Keratinocyte (primary cell): ENCODE data around the gene GEMIN5. TPM values are rescaled to one million over a fixed set of nuclear protein-coding genes. Genes with fewer than 3 reads are reported as not detected.

Experiments used
- DNase-seq: peaks from one replicate; pipeline ENCODE4 v3.0.0-alpha.2; 2011; ENCODE audit warnings: low read depth, missing footprints, low spot score
- FAIRE-seq: peaks from 2 replicates; lab custom pipeline; 2011; peaks lifted over from hg19 to GRCh38; lab: Jason Lieb, UNC
- H2AFZ ChIP-seq: 2 replicates; pipeline ENCODE4 v1.6.0; 2012; ENCODE audit warnings: low read length, control low read depth, inconsistent platforms; ENCODE audit not compliant: control insufficient read depth
- H3K27ac ChIP-seq: 2 replicates; pipeline ENCODE4 v1.5.1; 2011; ENCODE audit warnings: low read length; ENCODE audit not compliant: control insufficient read depth, insufficient read depth
- H3K27me3 ChIP-seq: 3 replicates; pipeline ENCODE4 v1.6.0; 2011; ENCODE audit warnings: low read length; ENCODE audit not compliant: control insufficient read depth, insufficient read depth; ENCODE audit errors: extremely low read depth
- H3K36me3 ChIP-seq, 2 experiments: 2 replicates in 1 of 2; 3 replicates in 1 of 2; pipeline ENCODE4 v1.5.1; 2011; ENCODE audit warnings: low read length in 2 of 2, mild to moderate bottlenecking in 1 of 2; ENCODE audit not compliant: control insufficient read depth in 2 of 2, insufficient read depth in 2 of 2; ENCODE audit errors: extremely low read depth in 1 of 2
- H3K4me1 ChIP-seq: 3 replicates; pipeline ENCODE4 v1.5.1; 2011; ENCODE audit warnings: low read length; ENCODE audit not compliant: control insufficient read depth, insufficient read depth; ENCODE audit errors: extremely low read depth
- H3K4me2 ChIP-seq: 3 replicates; pipeline ENCODE4 v1.6.0; 2011; ENCODE audit warnings: low read depth, low read length; ENCODE audit not compliant: control insufficient read depth, insufficient read depth; ENCODE audit errors: extremely low read depth
- H3K4me3 ChIP-seq, 3 experiments: fragments of 200-600 bp in 1 of 3; sonication (generic) in 1 of 3; 2 replicates in 2 of 3; 3 replicates in 1 of 3; pipeline ENCODE4 v1.5.1; 2011 to 2016; ENCODE audit warnings: low read length in 3 of 3, mild to moderate bottlenecking in 3 of 3, control low read depth in 2 of 3, inconsistent platforms in 1 of 3, low read depth in 1 of 3, mixed read lengths in 1 of 3, mixed run types in 1 of 3, moderate library complexity in 1 of 3; ENCODE audit not compliant: control insufficient read depth in 2 of 3, insufficient read depth in 2 of 3; ENCODE audit errors: extremely low read depth in 1 of 3
- H3K79me2 ChIP-seq: 2 replicates; pipeline ENCODE4 v1.6.0; 2012; ENCODE audit warnings: low read length; ENCODE audit not compliant: control insufficient read depth, insufficient read depth
- H3K9ac ChIP-seq: 3 replicates; pipeline ENCODE4 v1.6.0; 2011; ENCODE audit warnings: low read length; ENCODE audit not compliant: control insufficient read depth, insufficient read depth; ENCODE audit errors: extremely low read depth
- H3K9me1 ChIP-seq: 3 replicates; pipeline ENCODE4 v1.6.0; 2011; ENCODE audit warnings: low read length; ENCODE audit not compliant: control insufficient read depth, insufficient read depth; ENCODE audit errors: extremely low read depth
- H3K9me3 ChIP-seq: 2 replicates; pipeline ENCODE4 v1.5.1; 2012; ENCODE audit warnings: low read depth, low read length; ENCODE audit not compliant: control insufficient read depth
- H4K20me1 ChIP-seq: 3 replicates; pipeline ENCODE4 v1.6.0; 2011; ENCODE audit warnings: low read length; ENCODE audit not compliant: control insufficient read depth, insufficient read depth; ENCODE audit errors: extremely low read depth
- EZH2 ChIP-seq: IDR thresholded peaks from one replicate; pipeline ENCODE4 v1.6.1; 2012; ENCODE audit warnings: inconsistent platforms, mild to moderate bottlenecking, low read length, moderate library complexity
- dilution Hi-C: fragments of 300-500 bp; cut with MboI; formaldehyde crosslinking; loops from one replicate; pipeline ENCODE4 v1.7.0; 2020; ENCODE audit warnings: low sequenced_read_pairs; ENCODE audit not compliant: extremely low pct_ligation_motif_present
- polyA plus RNA-seq, 5 experiments: library from polyadenylated mRNA; depleted of rRNA in 3 of 5; stranded (reverse) in 3 of 5; stranded (forward) in 1 of 5; unstranded in 1 of 5; fragments of >200 nt; gene quantifications; 1 replicate in 1 of 5; 2 replicates in 3 of 5; 3 replicates in 1 of 5; pipeline versions ENCODE4 v1.2.1 to v1.2.3, GENCODE V29; 2011 to 2012; ENCODE audit warnings: missing spikeins in 2 of 5, low read depth in 1 of 5, low replicate concordance in 1 of 5
- TF ChIP-seq, protein P1 (sequence below), 3 experiments: IDR thresholded peaks in 1 of 3; conservative IDR thresholded peaks in 1 of 3; optimal IDR thresholded peaks in 1 of 3; 2 replicates in 2 of 3; 3 replicates in 1 of 3; pipeline versions ENCODE3 to v1.5.1; 2011; ENCODE audit warnings: low read length in 3 of 3, mild to moderate bottlenecking in 3 of 3, moderate library complexity in 2 of 3, control low read depth in 1 of 3, inconsistent platforms in 1 of 3; ENCODE audit not compliant: insufficient read depth in 2 of 3; ENCODE audit errors: extremely low read depth in 1 of 3

GEMIN5 gene
- polyA plus RNA-seq, 1 donor (not counting 4 experiments of a cell fraction or from before 2014, with no cell fraction given): 12.5 TPM

DNA sequence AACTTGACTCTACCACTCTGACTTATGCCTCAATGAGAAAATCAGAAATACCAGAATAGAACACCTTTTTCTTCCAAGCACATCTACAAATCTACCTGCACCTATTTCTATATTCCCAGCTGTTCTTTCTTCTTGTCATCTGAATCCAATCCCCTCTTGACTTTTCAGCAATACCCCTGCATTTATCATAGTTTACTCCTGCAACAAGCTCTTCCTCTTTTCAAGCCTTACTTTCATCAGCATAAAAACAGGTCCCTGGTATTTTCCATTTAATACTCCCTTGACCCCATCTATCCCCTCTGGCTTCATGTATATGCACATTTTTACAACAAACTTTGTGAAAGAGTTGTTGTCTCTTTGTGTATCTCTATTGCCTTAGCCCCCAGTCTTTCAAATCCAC, 3.1 kb downstream of the GEMIN5 start:
- DNase-seq (no peak), FAIRE-seq (no peak)
- H3K4me3 ChIP-seq: no peak overlapping the region
- H4K20me1 ChIP-seq: no peaks in the 10 kb centered on the region
- peaks cover 3 to 10% of the 10 kb centered on the region in 2 experiments for H3K36me3 ChIP-seq
- no peak overlapping the region for H3K27ac ChIP-seq
- H3K9ac ChIP-seq: no peak overlapping the region
- TF ChIP-seq, protein P1, sequence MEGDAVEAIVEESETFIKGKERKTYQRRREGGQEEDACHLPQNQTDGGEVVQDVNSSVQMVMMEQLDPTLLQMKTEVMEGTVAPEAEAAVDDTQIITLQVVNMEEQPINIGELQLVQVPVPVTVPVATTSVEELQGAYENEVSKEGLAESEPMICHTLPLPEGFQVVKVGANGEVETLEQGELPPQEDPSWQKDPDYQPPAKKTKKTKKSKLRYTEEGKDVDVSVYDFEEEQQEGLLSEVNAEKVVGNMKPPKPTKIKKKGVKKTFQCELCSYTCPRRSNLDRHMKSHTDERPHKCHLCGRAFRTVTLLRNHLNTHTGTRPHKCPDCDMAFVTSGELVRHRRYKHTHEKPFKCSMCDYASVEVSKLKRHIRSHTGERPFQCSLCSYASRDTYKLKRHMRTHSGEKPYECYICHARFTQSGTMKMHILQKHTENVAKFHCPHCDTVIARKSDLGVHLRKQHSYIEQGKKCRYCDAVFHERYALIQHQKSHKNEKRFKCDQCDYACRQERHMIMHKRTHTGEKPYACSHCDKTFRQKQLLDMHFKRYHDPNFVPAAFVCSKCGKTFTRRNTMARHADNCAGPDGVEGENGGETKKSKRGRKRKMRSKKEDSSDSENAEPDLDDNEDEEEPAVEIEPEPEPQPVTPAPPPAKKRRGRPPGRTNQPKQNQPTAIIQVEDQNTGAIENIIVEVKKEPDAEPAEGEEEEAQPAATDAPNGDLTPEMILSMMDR (optimal IDR thresholded peaks at IDR 0.05 in 1 of 3, IDR thresholded peaks at IDR 0.05 in 1 of 3, conservative IDR thresholded peaks at IDR 0.05 in 1 of 3; ENCODE audit: extremely low read depth in 1 of 3, insufficient read depth in 2 of 3, low read length in 3 of 3): no peak
- TF ChIP-seq EZH2: no peak
- no peaks in the 10 kb centered on the region for H3K9me1 ChIP-seq
- H3K4me2 ChIP-seq: no peak overlapping the region
- no peaks in the 10 kb centered on the region for H3K27me3 ChIP-seq
- dilution Hi-C loops: no loop called here
- peaks cover 31% of the 10 kb centered on the region for H3K79me2 ChIP-seq
- no peaks in the 10 kb centered on the region for H3K9me3 ChIP-seq
- no peak overlapping the region for H2AFZ ChIP-seq
- peaks cover 13% of the 10 kb centered on the region for H3K4me1 ChIP-seq

GRCh38 chr5:154933537-154933936, 4.5 kb downstream of the GEMIN5 start:
- DNase-seq (no peak), FAIRE-seq (no peak)
- H3K4me3 ChIP-seq: no peak overlapping the region
- no peak overlapping the region for H2AFZ ChIP-seq
- no peaks in the 10 kb centered on the region for H4K20me1 ChIP-seq
- no peaks in the 10 kb centered on the region for H3K9me1 ChIP-seq
- no peak overlapping the region for H3K9ac ChIP-seq
- H3K79me2 ChIP-seq: peaks cover 31% of the 10 kb centered on the region
- dilution Hi-C loops: no loop called here
- H3K27me3 ChIP-seq: no peaks in the 10 kb centered on the region
- peaks cover 13% of the 10 kb centered on the region for H3K4me1 ChIP-seq
- no peaks in the 10 kb centered on the region for H3K9me3 ChIP-seq
- no peak overlapping the region for H3K4me2 ChIP-seq
- no peak for TF ChIP-seq EZH2
- TF ChIP-seq, protein P1 (optimal IDR thresholded peaks at IDR 0.05 in 1 of 3, IDR thresholded peaks at IDR 0.05 in 1 of 3, conservative IDR thresholded peaks at IDR 0.05 in 1 of 3; ENCODE audit: extremely low read depth in 1 of 3, insufficient read depth in 2 of 3, low read length in 3 of 3): no peak
- H3K36me3 ChIP-seq: peaks cover 4 to 13% of the 10 kb centered on the region in 2 experiments
- no peak overlapping the region for H3K27ac ChIP-seq
